Stimulated activated CD4-positive, alpha-beta T cell treated with anti-CD3 and anti-CD28 coated beads, TNF-alpha, amount 100 ng/mL, for 48 hours (primary cell): ENCODE results near the gene SLC6A4.

ENCODE experiments used
- DNase-seq, 3 donors: peaks; one replicate each; pipeline ENCODE4 v3.0.0-alpha.2; 2020; ENCODE audit warnings: low read depth in 3 of 3

Gene SLC6A4

GRCh38 chr17:30235386-30236296, at the start of gene SLC6A4:
SLC6A4 (minus strand) TSS chr17:30235697; CDS start chr17:30221958, 13,739 bp downstream.
- DNase-seq: no peak

- DNase-seq: no peak
Observed at GRCh38 chr17:30279156-30279555, 43.7 kb upstream of the SLC6A4 start.

- DNase-seq: no peak
Observed at GRCh38 chr17:30278032-30278431, 42.5 kb upstream of the SLC6A4 start.

GRCh38 chr17:30275911-30276310, 40.4 kb upstream of the SLC6A4 start:
- DNase-seq: no peak

- no peak for DNase-seq
Observed at GRCh38 chr17:30274887-30275286, 39.4 kb upstream of the SLC6A4 start.

GRCh38 chr17:30273373-30273772, 37.9 kb upstream of the SLC6A4 start:
- no peak for DNase-seq

- no peak for DNase-seq
Observed at GRCh38 chr17:30271102-30271501, 35.6 kb upstream of the SLC6A4 start.

GRCh38 chr17:30267625-30268024, 32.1 kb upstream of the SLC6A4 start:
- no peak for DNase-seq

GRCh38 chr17:30263552-30264333, 28.2 kb upstream of the SLC6A4 start:
- DNase-seq: no peak

- no peak for DNase-seq
Observed at GRCh38 chr17:30256756-30257506, 21.4 kb upstream of the SLC6A4 start.

GRCh38 chr17:30254150-30254549, 18.7 kb upstream of the SLC6A4 start:
- no peak for DNase-seq

- no peak for DNase-seq
Observed at GRCh38 chr17:30253312-30253711, 17.8 kb upstream of the SLC6A4 start.

- DNase-seq: no peak
Observed at GRCh38 chr17:30251931-30252330, 16.4 kb upstream of the SLC6A4 start.

- no peak for DNase-seq
Observed at GRCh38 chr17:30249460-30249859, 14.0 kb upstream of the SLC6A4 start.

- DNase-seq: no peak
Observed at GRCh38 chr17:30248786-30249185, 13.3 kb upstream of the SLC6A4 start.

GRCh38 chr17:30246460-30246859, 11.0 kb upstream of the SLC6A4 start:
- DNase-seq: no peak

- DNase-seq: no peak
Observed at GRCh38 chr17:30244853-30245385, 9.4 kb upstream of the SLC6A4 start.

- DNase-seq: no peak
Observed at GRCh38 chr17:30243568-30243967, 8.1 kb upstream of the SLC6A4 start.

- no peak for DNase-seq
Observed at GRCh38 chr17:30243002-30243401, 7.5 kb upstream of the SLC6A4 start.

GRCh38 chr17:30241051-30241450, 5.6 kb upstream of the SLC6A4 start:
- no peak for DNase-seq

GRCh38 chr17:30240177-30240576, 4.7 kb upstream of the SLC6A4 start:
- no peak for DNase-seq

- no peak for DNase-seq
Observed at GRCh38 chr17:30239089-30239462, 3.6 kb upstream of the SLC6A4 start.
